Hepatocyte (in vitro differentiated cells): ENCODE data around the gene ADGRD1. TPM values are rescaled to one million over a fixed set of nuclear protein-coding genes. Genes with fewer than 3 reads are reported as not detected.
A peak's percentile ranks its signal among the peaks of the same experiment; 100 is the strongest.
"Not testable (repeated sequence)": the region's sequence is repeated elsewhere in the genome, so short reads cannot be mapped to it uniquely, and the experiment has no call there.

Experiments
- DNase-seq: peaks from one replicate; pipeline ENCODE4 v3.0.0-alpha.2; 2016; ENCODE audit warnings: low spot score
- H2AFZ ChIP-seq: fragments of 200-600 bp; sonication (generic); 2 replicates; pipeline ENCODE4 v1.6.0; 2016; ENCODE audit warnings: antibody characterized with exemption, mild to moderate bottlenecking
- H3K27ac ChIP-seq: fragments of 200-600 bp; sonication (generic); 2 replicates; pipeline ENCODE4 v1.5.1; 2016; ENCODE audit warnings: mild to moderate bottlenecking
- H3K27me3 ChIP-seq: fragments of 200-600 bp; sonication (generic); 2 replicates; pipeline ENCODE4 v1.6.1; 2016
- H3K36me3 ChIP-seq: fragments of 200-600 bp; sonication (generic); replicated peaks from 2 replicates; pipeline ENCODE4 v1.5.1; 2016; ENCODE audit warnings: low read depth; ENCODE audit not compliant: insufficient read depth
- H3K4me1 ChIP-seq: fragments of 200-600 bp; sonication (generic); 2 replicates; pipeline ENCODE4 v1.5.1; 2016; ENCODE audit warnings: mild to moderate bottlenecking, moderate library complexity; ENCODE audit not compliant: insufficient read depth
- H3K4me2 ChIP-seq: fragments of 200-600 bp; sonication (generic); 2 replicates; pipeline ENCODE4 v1.6.0; 2016
- H3K4me3 ChIP-seq: fragments of 200-600 bp; sonication (generic); 2 replicates; pipeline ENCODE4 v1.5.1; 2016; ENCODE audit warnings: mild to moderate bottlenecking
- H3K79me2 ChIP-seq: fragments of 200-600 bp; sonication (generic); 2 replicates; pipeline ENCODE4 v1.6.0; 2017; ENCODE audit warnings: mild to moderate bottlenecking
- H3K9me2 ChIP-seq: fragments of 200-600 bp; sonication (generic); replicated peaks from 2 replicates; pipeline ENCODE4 v1.6.0; 2017; ENCODE audit warnings: mild to moderate bottlenecking; ENCODE audit not compliant: insufficient read depth
- H3K9me3 ChIP-seq: fragments of 200-600 bp; sonication (generic); 2 replicates; pipeline ENCODE4 v1.5.1; 2016; ENCODE audit warnings: low read depth, mild to moderate bottlenecking
- H4K20me1 ChIP-seq: fragments of 200-600 bp; sonication (generic); 2 replicates; pipeline ENCODE4 v1.6.0; 2016; ENCODE audit warnings: mild to moderate bottlenecking; ENCODE audit not compliant: insufficient read depth, poor library complexity, severe bottlenecking
- EZH2 ChIP-seq: fragments of 200-600 bp; sonication (generic); IDR thresholded peaks from 2 replicates; pipeline ENCODE4 v1.6.1; 2016; ENCODE audit warnings: antibody characterized with exemption, mild to moderate bottlenecking, borderline replicate concordance
- EZH2phosphoT487 ChIP-seq: fragments of 200-600 bp; sonication (generic); IDR thresholded peaks from one replicate; pipeline ENCODE4 v1.6.1; 2018; ENCODE audit warnings: antibody characterized with exemption, mild to moderate bottlenecking, low read depth, moderate library complexity; ENCODE audit not compliant: unreplicated experiment, severe bottlenecking
- WGBS: methylation state at CpG from one replicate; pipeline ENCODE4 v1.1.6; 2016; ENCODE audit warnings: low lambda C conversion rate; ENCODE audit errors: missing lambda C conversion rate; 5-methylcytosine and 5-hydroxymethylcytosine counted together
- polyA plus RNA-seq: library from polyadenylated mRNA; unstranded; fragments of >200 nt; fragmentation: Nextera tagmentation; extraction: Ambion mirVana; gene quantifications from 2 replicates; pipeline ENCODE4 v1.2.1, GENCODE V29; 2016
- total RNA-seq: library from RNA; depleted of rRNA; stranded (reverse); fragments of >200 nt; gene quantifications from 2 replicates; pipeline ENCODE4 v1.2.3, GENCODE V29; 2014
- TF ChIP-seq, protein P1 (sequence below): fragments of 200-600 bp; sonication (generic); IDR thresholded peaks from 2 replicates; pipeline ENCODE4 v1.5.1; 2016; ENCODE audit warnings: antibody characterized with exemption, mild to moderate bottlenecking; ENCODE audit not compliant: poor library complexity

Gene ADGRD1
- 14.2 and 18.5 TPM in 2 replicates for total RNA-seq
- polyA plus RNA-seq: 12.7 and 18.1 TPM in 2 replicates

DNA sequence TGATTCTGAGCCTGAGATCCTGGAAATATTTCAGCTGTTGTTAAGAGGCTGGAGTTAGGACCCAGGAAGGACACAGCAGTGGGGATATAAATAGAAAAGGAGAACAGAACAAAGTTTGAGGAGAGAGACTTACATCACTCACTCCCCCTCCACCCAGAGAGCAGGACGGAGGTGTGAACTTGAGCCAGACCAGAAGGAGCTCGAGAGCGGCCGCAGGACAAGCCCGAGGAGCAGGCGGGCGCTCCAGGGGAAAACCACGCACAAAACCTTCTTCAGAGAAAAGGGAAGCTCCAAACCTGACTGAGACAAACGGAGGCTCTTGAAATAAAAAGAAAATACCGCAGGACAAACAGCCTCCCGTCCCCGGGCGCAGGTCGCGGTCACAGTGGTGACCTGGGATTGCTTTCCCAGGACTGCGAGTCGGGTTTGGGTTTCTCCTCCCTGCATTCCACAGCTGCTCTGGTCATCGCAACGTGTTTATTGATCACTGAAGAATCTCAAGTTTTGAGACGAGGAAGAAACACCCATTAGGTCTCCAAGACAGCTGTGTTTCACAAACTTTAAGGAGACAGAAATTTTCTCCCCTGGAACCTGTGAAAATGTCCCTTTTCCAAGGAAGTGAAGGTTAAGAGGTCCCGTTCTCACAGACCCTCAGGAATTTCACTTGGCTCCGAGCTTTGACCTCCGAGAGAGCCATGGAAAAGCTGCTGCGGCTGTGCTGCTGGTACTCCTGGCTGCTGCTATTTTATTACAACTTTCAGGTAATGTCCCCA, at the start of gene ADGRD1:
Gene ADGRD1, plus strand, starts transcription at position 137 of the 773 bp plus-strand sequence. Its CDS starts 559 bp downstream, at position 696.
- TF ChIP-seq EZH2 (no peak), EZH2phosphoT487 (no peak)
- TF ChIP-seq, protein P1, sequence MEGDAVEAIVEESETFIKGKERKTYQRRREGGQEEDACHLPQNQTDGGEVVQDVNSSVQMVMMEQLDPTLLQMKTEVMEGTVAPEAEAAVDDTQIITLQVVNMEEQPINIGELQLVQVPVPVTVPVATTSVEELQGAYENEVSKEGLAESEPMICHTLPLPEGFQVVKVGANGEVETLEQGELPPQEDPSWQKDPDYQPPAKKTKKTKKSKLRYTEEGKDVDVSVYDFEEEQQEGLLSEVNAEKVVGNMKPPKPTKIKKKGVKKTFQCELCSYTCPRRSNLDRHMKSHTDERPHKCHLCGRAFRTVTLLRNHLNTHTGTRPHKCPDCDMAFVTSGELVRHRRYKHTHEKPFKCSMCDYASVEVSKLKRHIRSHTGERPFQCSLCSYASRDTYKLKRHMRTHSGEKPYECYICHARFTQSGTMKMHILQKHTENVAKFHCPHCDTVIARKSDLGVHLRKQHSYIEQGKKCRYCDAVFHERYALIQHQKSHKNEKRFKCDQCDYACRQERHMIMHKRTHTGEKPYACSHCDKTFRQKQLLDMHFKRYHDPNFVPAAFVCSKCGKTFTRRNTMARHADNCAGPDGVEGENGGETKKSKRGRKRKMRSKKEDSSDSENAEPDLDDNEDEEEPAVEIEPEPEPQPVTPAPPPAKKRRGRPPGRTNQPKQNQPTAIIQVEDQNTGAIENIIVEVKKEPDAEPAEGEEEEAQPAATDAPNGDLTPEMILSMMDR: no peak
- H3K27ac ChIP-seq: peak within 1 kb of the TSS; percentile 20

DNA sequence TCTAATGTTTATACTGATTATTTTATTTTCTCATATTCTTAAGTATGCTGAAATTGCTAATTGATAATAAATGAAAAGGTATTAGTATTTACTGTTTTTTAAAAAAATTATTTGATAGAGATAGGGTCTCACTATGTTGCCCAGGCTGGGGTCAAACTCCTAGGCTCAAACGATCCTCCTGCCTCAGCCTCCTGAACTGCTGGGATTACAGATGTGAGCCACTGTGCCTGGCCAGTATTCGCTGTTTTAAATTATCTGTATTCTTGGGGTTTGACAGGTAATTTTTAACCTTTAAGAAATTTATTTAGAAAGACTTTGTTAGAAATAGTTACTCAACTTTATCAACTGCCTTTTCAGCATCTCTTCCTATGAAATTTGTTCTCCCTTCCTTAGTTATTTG, 49.6 kb upstream of the ADGRD1 start:
- Histone ChIP-seq H3K9me3 (no peaks in the 10 kb centered on the region), H3K27ac (no peak overlapping the region), H3K9me2 (no peaks in the 10 kb centered on the region), H3K4me2 (no peak overlapping the region), H2AFZ (no peak overlapping the region), H3K79me2 (no peaks in the 10 kb centered on the region), H3K27me3 (no peaks in the 10 kb centered on the region), H3K4me1 (no peaks in the 10 kb centered on the region), H4K20me1 (no peaks in the 10 kb centered on the region), H3K4me3 (no peak overlapping the region), H3K36me3 (no peaks in the 10 kb centered on the region)
- TF ChIP-seq, protein P1: no peak
- TF ChIP-seq EZH2phosphoT487 (no peak), EZH2 (no peak)
- DNase-seq: no peak
- WGBS: 100% methylated on average over 2 of the region's 2 CpGs

More for the DNA sequence above, at the start of gene ADGRD1:
- Histone ChIP-seq H3K9me2 (no peaks in the 10 kb centered on the region), H3K27me3 (no peaks in the 10 kb centered on the region), H3K36me3 (no peaks in the 10 kb centered on the region), H3K4me3 (peak within 1 kb of the TSS; percentile 27), H3K4me2 (peak within 1 kb of the TSS; percentile 81), H3K79me2 (peaks cover 3% of the 10 kb centered on the region), H4K20me1 (no peaks in the 10 kb centered on the region), H2AFZ (peak within 1 kb of the TSS; percentile 71), H3K4me1 (peaks cover 34% of the 10 kb centered on the region), H3K9me3 (no peaks in the 10 kb centered on the region)
- 8% methylated on average over 24 of the region's 24 CpGs for WGBS
- peak; percentile 62 for DNase-seq

DNA sequence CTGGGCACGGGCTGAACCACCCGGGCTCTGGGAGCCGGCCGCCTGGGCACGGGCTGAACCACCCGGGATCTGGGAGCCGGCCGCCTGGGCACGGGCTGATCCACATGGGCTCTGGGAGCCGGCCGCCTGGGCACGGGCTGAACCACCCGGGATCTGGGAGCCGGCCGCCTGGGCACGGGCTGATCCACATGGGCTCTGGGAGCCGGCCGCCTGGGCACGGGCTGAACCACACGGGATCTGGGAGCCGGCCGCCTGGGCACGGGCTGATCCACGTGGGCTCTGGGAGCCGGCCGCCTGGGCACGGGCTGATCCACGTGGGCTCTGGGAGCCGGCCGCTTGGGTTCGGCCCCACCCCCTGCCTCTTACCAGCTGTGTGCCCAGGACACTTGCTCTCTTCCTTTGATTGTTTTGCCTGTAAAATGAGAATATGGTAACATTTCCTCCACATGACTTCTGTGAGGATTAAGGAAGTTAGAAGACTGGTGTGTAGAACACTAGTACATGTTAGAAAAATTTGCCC, 48.7 kb upstream of the ADGRD1 start:
- not testable (repeated sequence) for DNase-seq, H3K9me2 ChIP-seq, H3K27ac ChIP-seq, H3K4me2 ChIP-seq, H3K4me3 ChIP-seq, H3K4me1 ChIP-seq, H3K79me2 ChIP-seq, H4K20me1 ChIP-seq, H3K27me3 ChIP-seq, H3K9me3 ChIP-seq, H3K36me3 ChIP-seq, H2AFZ ChIP-seq
- WGBS: over 99% methylated on average over 12 of the region's 31 CpGs

DNA sequence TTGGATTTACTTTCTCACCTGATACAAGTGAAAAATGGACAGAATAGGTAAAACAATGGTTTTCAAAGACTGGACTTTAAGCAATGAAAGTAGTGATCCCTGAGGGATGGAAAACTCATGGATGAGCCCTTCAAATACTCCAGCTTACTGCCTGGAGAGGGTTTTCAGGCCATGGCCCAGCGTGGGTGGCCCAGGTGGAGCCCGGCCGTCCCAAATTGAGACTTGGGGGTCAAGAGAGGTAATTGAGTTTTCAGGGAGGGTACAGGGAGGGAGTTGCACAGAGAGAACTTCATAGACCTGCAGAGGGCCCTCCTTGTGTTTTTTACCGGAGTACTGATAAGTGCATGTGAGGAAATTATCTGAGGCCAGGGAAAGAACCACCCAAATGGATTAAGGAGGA, 44.6 kb upstream of the ADGRD1 start:
- Histone ChIP-seq H4K20me1 (no peaks in the 10 kb centered on the region), H2AFZ (no peak overlapping the region), H3K4me3 (no peak overlapping the region), H3K79me2 (no peaks in the 10 kb centered on the region), H3K4me2 (no peak overlapping the region), H3K36me3 (no peaks in the 10 kb centered on the region), H3K9me2 (no peaks in the 10 kb centered on the region), H3K4me1 (no peaks in the 10 kb centered on the region), H3K9me3 (peaks cover 8% of the 10 kb centered on the region), H3K27me3 (no peaks in the 10 kb centered on the region), H3K27ac (no peak overlapping the region)
- DNase-seq: no peak
- WGBS: 83% methylated on average over 4 of the region's 4 CpGs
- TF ChIP-seq EZH2phosphoT487 (no peak), EZH2 (no peak)
- TF ChIP-seq, protein P1: no peak
